Epithelial cell of proximal tubule (primary cell): ENCODE results near the gene ZNF680. TPM values are rescaled to one million over a fixed set of nuclear protein-coding genes. Genes with fewer than 3 reads are reported as not detected.

Experiments used
- DNase-seq: peaks from one replicate; pipeline ENCODE4 v3.0.0-alpha.2; 2011; ENCODE audit warnings: low read depth
- H3K4me3 ChIP-seq: 2 replicates; pipeline ENCODE4 v1.5.1; 2011; ENCODE audit warnings: low read depth, mild to moderate bottlenecking, low read length
- CTCF ChIP-seq: conservative IDR thresholded peaks from 2 replicates; pipeline ENCODE4 v1.5.1; 2012; ENCODE audit warnings: low read depth, mild to moderate bottlenecking, low read length
- total RNA-seq: library from RNA; depleted of rRNA; stranded (reverse); fragments of >200 nt; gene quantifications from 2 replicates; pipeline ENCODE4 v1.2.3, GENCODE V29; 2015

Gene ZNF680
- total RNA-seq, 1 donor from 2014 or later = 13.1 TPM

GRCh38 chr7:64528770-64529169 lies 34.1 kb downstream of the ZNF680 start:
- H3K4me3 ChIP-seq = no peak overlapping the region
- no peak for TF ChIP-seq CTCF
- DNase-seq = no peak

- no peak overlapping the region for H3K4me3 ChIP-seq
- no peak for TF ChIP-seq CTCF
- DNase-seq = no peak
These were observed 41.4 kb downstream of the ZNF680 start for GRCh38 chr7:64521409-64521984.

- TF ChIP-seq CTCF = no peak
- H3K4me3 ChIP-seq = no peak overlapping the region
- DNase-seq = no peak
These were observed 46.4 kb downstream of the ZNF680 start for GRCh38 chr7:64516451-64516850.

- no peak overlapping the region for H3K4me3 ChIP-seq
- DNase-seq = no peak
- no peak for TF ChIP-seq CTCF
These were observed 47.1 kb downstream of the ZNF680 start for GRCh38 chr7:64515781-64516180.

GRCh38 chr7:64515330-64515729 lies 47.5 kb downstream of the ZNF680 start:
- no peak for DNase-seq
- TF ChIP-seq CTCF = no peak
- no peak overlapping the region for H3K4me3 ChIP-seq

DNA sequence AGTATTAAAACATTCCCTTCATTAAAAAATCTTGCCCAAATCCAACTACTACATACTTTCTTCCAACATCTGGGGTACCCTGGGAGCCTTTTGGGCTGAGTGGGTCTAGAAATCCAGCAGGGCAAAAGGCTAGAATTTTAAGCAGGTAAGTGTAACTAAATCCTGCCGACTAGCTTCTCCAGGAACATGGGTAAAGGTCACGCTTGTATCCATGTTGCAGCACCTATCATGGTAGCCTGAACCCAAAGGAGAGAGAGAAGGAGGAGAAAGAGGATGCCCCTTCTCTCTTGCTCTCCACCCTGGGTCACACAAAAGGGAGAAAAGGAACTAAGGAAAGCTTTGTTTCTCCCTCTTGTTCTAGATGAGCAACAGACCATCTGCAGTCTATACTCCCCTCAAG lies 53.3 kb downstream of the ZNF680 start:
- H3K4me3 ChIP-seq = no peak overlapping the region
- no peak for TF ChIP-seq CTCF
- DNase-seq = no peak

DNA sequence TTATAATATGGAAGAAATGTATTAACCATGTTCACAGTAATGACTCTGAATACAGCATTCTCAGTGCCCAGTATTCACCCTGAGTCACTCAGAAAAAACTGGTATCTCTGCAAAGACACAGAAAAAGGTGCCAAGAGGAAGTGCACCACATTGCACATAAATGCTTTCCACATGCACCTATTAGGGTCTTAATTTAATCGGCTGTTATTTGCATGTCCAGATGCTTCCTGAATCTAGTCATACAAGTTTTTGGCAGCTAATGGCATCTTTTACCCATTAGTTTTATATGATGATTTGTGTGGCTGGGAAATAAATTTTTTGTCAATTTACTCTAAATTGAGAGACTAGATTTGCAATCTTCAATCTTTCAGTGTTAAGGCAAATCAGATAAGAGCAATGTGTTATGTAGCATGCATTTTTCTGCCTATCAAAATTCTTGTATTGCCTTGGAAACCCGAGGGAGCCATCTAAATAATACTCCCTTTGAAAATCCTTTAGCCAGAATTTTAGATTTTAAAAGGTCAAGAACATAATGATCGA lies 58.2 kb downstream of the ZNF680 start:
- H3K4me3 ChIP-seq = no peak overlapping the region
- DNase-seq = no peak
- no peak for TF ChIP-seq CTCF
